ENCODE data around the gene TMPRSS9. TPM values are rescaled to one million over a fixed set of nuclear protein-coding genes. Genes with fewer than 3 reads are reported as not detected.
"Not testable (repeated sequence)": the region's sequence is repeated elsewhere in the genome, so short reads cannot be mapped to it uniquely, and the experiment has no call there.

The TMPRSS9 gene
- total RNA-seq, 3 donors from 2014 or later = not detected

DNA sequence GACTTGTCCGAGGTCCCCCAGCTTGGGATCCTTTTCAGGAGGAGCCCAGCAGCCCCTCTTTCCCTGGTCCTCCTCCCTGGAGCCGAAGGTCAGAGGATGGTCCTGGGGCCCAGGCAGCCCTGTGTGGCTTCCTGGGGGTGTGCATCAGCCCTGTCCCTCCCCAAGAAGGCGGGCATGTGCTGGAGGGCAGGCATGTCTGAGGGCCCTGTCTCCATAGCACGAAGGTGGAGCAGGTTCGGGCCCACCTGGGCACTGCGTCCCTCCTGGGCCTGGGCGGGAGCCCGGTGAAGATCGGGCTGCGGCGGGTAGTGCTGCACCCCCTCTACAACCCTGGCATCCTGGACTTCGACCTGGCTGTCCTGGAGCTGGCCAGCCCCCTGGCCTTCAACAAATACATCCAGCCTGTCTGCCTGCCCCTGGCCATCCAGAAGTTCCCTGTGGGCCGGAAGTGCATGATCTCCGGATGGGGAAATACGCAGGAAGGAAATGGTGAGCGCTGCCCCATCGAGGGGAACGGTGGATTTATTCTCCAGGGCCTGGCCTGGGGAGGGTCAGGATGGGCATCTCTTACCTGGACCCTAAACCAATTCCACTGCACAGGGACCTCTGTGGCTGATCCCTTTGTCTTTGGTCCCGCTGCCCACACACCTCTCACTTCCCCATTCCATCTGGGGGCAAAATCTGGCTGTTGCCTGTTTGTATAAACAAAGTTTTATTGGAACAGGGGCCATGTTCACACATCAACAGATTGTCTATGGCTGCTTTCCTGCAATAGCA, 56.4 kb downstream of the TMPRSS9 start:
- no peak for DNase-seq
- peak in 1 of 2 donors; percentile 25 for ATAC-seq
- peaks cover 2% of the 10 kb centered on the region for H3K36me3 Mint-ChIP-seq (ENCODE audit: insufficient read depth)
- no peaks in the 10 kb centered on the region for H3K27me3 Mint-ChIP-seq (ENCODE audit: low read depth)
- no peak overlapping the region for H3K4me3 Mint-ChIP-seq
- H3K4me1 Mint-ChIP-seq (ENCODE audit: low read depth) = no peaks in the 10 kb centered on the region
- H3K9me3 Mint-ChIP-seq = no peaks in the 10 kb centered on the region

DNA sequence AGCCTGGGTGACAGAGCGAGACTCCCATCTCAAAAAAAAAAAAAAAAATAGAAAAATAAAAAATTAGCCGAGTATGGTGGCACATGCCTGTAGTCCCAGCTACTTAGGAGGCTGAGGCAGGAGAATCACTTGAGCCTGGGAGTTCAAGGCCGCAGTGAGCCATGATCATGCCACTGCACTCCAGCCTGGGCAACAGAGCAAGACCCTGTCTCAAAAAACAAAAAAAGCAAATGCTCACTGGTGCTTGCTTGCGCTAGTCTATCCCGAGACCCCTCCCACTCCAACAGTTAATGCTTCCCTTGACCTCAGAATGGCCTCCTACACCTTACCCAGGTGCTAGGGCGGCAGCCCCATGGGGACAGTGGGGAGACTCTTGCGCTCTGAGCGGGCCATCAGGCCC, 57.4 kb downstream of the TMPRSS9 start:
- H3K9me3 Mint-ChIP-seq; ATAC-seq; H3K4me3 Mint-ChIP-seq; DNase-seq; H3K36me3 Mint-ChIP-seq (ENCODE audit: insufficient read depth); H3K4me1 Mint-ChIP-seq (ENCODE audit: low read depth); H3K27me3 Mint-ChIP-seq (ENCODE audit: low read depth): not testable (repeated sequence)

DNA sequence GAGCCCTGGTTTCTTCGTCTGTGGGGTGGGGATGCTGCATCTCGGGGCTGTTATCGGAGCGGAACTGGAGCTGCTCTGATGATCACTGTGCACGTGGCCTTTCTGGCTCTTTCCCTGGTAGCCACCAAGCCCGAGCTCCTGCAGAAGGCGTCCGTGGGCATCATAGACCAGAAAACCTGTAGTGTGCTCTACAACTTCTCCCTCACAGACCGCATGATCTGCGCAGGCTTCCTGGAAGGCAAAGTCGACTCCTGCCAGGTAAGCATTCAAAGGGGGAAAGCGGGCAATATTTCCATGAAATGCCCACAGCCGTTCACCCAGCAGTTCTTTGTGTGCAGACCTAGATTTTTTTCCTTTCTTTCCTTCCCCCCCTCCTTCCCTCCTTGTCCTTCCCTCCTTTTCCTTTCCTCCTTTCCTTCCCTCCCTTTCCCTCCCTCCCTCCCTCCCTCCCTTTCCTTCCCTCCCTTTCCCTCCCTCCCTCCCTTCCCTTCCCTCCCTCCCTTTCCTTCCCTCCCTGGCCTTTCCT, 57.9 kb downstream of the TMPRSS9 start:
- no peaks in the 10 kb centered on the region for H3K9me3 Mint-ChIP-seq
- H3K36me3 Mint-ChIP-seq (ENCODE audit: insufficient read depth) = peaks cover 2% of the 10 kb centered on the region
- H3K27me3 Mint-ChIP-seq (ENCODE audit: low read depth) = no peaks in the 10 kb centered on the region
- no peak for DNase-seq
- no peaks in the 10 kb centered on the region for H3K4me1 Mint-ChIP-seq (ENCODE audit: low read depth)
- ATAC-seq = peak in 1 of 2 donors; percentile 19
- no peak overlapping the region for H3K4me3 Mint-ChIP-seq

DNA sequence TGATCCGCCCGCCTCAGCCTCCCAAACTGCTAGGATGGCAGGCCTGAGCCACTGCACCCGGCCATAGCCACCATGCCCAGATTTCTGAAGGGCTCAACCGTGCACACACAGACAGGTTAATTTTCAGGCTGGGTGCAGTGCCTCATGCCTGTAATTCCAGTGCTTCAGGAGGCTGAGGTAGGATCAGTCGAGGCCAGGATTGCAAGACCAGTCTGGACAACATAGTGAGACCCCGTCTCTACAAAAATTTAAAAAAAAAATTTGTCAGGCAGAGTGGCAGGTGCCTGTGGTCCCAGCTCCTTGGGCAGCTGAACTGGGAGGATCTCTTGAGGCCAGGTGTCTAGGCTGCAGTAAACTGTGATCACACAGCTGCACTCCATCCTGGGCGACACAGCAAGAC, 59.7 kb downstream of the TMPRSS9 start:
- no peak for DNase-seq

DNA sequence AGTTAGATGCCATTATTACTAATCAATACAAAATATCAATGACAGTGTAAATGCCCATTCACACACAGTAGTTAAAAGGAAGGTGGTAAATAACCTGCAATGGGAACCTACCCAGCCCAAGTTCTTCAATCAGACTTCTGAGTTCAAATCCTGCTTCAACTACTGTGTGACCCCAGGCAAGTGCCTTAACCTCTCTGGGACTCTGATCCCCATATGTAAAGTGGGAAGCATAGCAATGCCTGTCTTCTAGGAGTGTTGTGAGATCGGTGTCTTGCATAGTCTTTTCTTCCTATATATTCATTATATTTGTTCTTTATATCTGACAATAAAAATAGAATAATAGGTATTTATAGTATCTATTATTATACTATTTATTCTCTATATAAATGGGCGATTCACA, 60.4 kb downstream of the TMPRSS9 start:
- H3K9me3 Mint-ChIP-seq = no peaks in the 10 kb centered on the region
- H3K36me3 Mint-ChIP-seq (ENCODE audit: insufficient read depth) = peaks cover 2% of the 10 kb centered on the region
- ATAC-seq (no peak), DNase-seq (no peak)
- H3K4me3 Mint-ChIP-seq = no peak overlapping the region
- no peaks in the 10 kb centered on the region for H3K4me1 Mint-ChIP-seq (ENCODE audit: low read depth)
- no peaks in the 10 kb centered on the region for H3K27me3 Mint-ChIP-seq (ENCODE audit: low read depth)

More for the DNA sequence above, 59.7 kb downstream of the TMPRSS9 start:
- Mint-ChIP-seq H3K9me3 (no peaks in the 10 kb centered on the region), H3K27me3 (ENCODE audit: low read depth) (no peaks in the 10 kb centered on the region), H3K4me1 (ENCODE audit: low read depth) (no peaks in the 10 kb centered on the region), H3K4me3 (no peak overlapping the region), H3K36me3 (ENCODE audit: insufficient read depth) (peaks cover 2% of the 10 kb centered on the region)
- ATAC-seq = no peak

DNA sequence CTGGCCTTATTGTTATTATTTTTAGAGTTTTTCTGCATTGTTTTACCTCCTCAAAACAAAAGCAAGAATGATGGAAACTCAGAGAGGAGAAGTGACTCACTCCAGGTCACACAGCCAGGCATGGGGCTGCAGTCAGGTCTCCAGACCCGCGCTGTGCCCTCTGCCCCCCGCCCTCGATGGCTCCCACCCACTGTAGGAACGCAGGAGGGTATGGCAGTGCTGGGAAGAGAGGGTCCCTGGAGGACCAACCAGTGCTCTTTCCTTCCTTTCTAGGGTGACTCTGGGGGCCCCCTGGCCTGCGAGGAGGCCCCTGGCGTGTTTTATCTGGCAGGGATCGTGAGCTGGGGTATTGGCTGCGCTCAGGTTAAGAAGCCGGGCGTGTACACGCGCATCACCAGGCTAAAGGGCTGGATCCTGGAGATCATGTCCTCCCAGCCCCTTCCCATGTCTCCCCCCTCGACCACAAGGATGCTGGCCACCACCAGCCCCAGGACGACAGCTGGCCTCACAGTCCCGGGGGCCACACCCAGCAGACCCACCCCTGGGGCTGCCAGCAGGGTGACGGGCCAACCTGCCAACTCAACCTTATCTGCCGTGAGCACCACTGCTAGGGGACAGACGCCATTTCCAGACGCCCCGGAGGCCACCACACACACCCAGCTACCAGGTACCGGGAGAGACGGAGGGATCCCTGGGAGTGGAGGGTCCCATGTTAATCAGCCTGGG, 61.7 kb downstream of the TMPRSS9 start:
- Mint-ChIP-seq H3K36me3 (ENCODE audit: insufficient read depth) (peaks cover 3% of the 10 kb centered on the region), H3K27me3 (ENCODE audit: low read depth) (no peaks in the 10 kb centered on the region), H3K4me1 (ENCODE audit: low read depth) (peaks cover 6% of the 10 kb centered on the region), H3K9me3 (no peaks in the 10 kb centered on the region), H3K4me3 (no peak overlapping the region)
- ATAC-seq (no peak), DNase-seq (no peak)

DNA sequence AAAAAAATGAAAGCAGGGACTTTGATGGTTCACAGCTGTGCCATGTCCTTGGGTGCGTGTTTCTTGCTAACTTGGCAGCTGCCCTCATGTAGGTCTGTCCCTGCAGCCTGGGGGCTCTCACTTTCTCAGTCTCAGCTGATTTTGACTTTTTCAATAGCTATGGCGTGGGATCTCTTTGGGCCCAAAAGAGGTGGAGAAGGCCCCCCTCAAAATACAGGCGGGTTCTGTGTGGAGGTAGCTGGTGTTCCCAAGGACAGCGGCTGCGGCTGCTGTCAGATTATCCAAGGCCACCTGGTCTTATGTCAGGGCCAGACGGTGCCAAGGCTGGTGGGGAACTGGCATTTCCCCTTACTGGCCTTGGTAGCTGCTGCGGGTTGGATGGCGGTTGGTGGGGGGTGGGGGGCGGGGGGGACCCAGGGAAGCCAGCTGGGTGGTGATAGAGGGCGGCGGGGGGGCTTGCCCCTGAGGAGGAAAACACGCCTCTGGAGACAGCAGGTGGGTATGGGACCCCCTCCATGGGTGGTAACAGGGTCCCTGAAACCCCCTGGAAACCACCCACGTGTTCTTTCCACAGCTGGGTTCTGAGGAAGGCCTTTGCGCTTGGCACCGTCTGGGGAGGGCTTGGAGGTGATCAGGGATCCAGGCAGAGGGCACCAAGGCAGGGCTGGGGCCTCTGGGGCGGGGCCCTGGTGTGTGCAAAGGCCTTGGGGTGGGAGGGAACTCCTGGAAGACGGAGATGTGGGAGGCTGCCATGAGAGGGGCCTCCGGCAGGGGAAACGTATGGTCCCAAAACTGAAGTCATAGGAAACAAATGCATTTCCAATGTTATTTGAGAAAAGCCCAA, 63.2 kb downstream of the TMPRSS9 start:
- DNase-seq (no peak), ATAC-seq (no peak)
- Mint-ChIP-seq H3K4me3 (no peak overlapping the region), H3K9me3 (no peaks in the 10 kb centered on the region), H3K27me3 (ENCODE audit: low read depth) (no peaks in the 10 kb centered on the region), H3K36me3 (ENCODE audit: insufficient read depth) (peaks cover 3% of the 10 kb centered on the region), H3K4me1 (ENCODE audit: low read depth) (peaks cover 10% of the 10 kb centered on the region)

DNA sequence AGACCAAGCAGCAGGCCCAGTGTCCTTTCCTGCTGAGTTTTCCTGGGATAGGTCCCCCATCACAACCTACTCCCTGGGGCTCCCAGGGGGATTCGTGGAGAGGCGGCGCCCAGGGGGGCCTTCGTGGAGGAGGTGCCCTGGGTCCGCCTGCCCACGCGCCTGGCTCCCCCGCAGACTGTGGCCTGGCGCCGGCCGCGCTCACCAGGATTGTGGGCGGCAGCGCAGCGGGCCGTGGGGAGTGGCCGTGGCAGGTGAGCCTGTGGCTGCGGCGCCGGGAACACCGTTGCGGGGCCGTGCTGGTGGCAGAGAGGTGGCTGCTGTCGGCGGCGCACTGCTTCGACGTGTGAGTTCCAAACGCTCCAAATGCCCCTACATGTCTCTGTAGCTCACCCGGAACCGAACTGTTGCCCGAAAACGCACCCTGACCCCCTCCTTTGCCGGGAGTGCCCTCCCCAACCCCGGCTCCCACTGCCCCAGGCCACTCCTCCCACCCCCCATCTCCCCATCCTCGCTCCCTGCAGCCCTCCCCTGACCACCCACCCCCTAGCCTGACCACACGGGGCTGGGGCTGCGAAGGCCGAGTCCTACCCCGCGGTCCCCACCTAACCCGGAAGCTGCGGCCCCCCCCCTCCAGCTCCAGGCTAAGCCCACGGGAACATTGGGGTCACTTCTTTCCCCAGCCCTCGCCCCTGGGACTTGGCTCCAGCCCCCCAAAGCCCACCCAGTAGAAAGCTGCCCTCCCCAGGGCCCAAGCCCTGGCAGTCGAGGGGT, 64.0 kb downstream of the TMPRSS9 start:
- Mint-ChIP-seq H3K4me1 (ENCODE audit: low read depth) (peaks cover 10% of the 10 kb centered on the region), H3K4me3 (no peak overlapping the region), H3K36me3 (ENCODE audit: insufficient read depth) (peaks cover 3% of the 10 kb centered on the region), H3K27me3 (ENCODE audit: low read depth) (no peaks in the 10 kb centered on the region), H3K9me3 (no peaks in the 10 kb centered on the region)
- DNase-seq (no peak), ATAC-seq (no peak)

DNA sequence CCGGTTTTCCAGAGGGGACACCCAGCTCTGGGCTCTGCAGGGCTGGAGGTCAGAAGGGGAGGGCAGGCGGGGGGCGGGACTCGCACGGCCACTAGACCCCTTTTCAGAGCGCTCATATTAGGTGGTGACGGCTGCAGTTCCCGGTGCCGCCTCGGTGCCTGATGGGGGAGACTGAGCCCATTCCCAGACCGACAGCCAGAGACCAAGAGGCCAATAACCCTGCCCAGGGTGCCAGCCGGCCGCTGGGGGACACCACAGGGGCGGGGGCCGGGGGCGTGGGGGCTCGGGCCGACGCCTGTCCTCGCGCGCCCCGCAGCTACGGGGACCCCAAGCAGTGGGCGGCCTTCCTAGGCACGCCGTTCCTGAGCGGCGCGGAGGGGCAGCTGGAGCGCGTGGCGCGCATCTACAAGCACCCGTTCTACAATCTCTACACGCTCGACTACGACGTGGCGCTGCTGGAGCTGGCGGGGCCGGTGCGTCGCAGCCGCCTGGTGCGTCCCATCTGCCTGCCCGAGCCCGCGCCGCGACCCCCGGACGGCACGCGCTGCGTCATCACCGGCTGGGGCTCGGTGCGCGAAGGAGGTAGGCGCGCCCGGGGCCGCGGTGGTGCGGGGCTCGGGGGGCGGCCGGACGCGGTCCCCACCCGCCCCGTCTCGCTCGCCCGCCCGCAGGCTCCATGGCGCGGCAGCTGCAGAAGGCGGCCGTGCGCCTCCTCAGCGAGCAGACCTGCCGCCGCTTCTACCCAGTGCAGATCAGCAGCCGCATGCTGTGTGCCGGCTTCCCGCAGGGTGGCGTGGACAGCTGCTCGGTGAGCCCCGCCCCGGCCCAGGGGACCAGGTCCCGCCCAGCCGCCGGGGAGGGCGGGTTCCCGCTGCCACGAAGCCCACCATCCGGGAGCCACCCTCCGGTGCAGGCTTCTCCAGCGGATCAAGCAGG, 64.9 kb downstream of the TMPRSS9 start:
- H3K4me3 Mint-ChIP-seq = no peak overlapping the region
- DNase-seq = no peak
- H3K9me3 Mint-ChIP-seq = no peaks in the 10 kb centered on the region
- no peaks in the 10 kb centered on the region for H3K27me3 Mint-ChIP-seq (ENCODE audit: low read depth)
- ATAC-seq = no peak
- H3K36me3 Mint-ChIP-seq (ENCODE audit: insufficient read depth) = peaks cover 3% of the 10 kb centered on the region
- H3K4me1 Mint-ChIP-seq (ENCODE audit: low read depth) = peaks cover 10% of the 10 kb centered on the region

DNA sequence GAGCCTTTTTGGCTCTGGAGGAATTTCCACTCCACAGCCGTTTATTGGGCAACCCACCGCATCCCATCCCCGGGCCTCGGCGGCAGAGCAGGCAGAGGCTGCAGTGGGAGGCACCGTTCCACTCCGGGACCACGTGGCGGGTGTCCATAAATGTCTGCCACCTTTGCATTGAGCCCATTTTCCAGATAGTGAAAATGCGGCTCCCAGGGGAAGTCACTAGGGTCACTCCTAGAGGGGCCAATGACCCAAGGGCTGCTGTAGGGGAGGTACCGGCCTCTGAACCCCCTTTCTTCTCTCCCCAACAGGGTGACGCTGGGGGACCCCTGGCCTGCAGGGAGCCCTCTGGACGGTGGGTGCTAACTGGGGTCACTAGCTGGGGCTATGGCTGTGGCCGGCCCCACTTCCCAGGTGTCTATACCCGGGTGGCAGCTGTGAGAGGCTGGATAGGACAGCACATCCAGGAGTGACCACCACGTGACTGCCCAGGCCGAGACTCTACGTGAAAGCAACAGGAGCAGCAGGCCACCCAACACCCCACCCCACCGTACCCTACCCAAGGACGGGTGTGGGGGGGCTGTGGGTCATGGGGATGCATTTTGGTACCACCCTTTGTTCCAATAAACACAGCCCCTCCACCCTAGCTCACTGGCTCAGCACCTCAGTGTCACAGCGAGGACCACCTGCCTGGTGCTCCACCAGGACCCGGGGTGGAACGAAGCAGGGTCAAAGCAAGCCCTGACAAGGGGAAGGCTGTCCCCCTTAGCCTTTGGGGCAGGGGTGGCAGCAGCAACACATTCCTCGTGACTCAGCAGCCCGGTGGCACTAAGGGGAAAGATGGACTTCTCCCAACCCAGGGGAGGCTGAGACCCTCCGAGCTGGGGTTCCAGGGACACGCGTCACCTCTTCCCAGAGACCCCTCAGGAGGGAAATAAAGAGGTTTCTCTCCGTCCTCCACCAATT, 65.8 kb downstream of the TMPRSS9 start:
- DNase-seq (no peak), ATAC-seq (no peak)
- H3K4me3 Mint-ChIP-seq = peak overlapping the region; percentile 94
- peaks cover 10% of the 10 kb centered on the region for H3K4me1 Mint-ChIP-seq (ENCODE audit: low read depth)
- H3K36me3 Mint-ChIP-seq (ENCODE audit: insufficient read depth) = peaks cover 3% of the 10 kb centered on the region
- H3K9me3 Mint-ChIP-seq = no peaks in the 10 kb centered on the region
- H3K27me3 Mint-ChIP-seq (ENCODE audit: low read depth) = no peaks in the 10 kb centered on the region

DNA sequence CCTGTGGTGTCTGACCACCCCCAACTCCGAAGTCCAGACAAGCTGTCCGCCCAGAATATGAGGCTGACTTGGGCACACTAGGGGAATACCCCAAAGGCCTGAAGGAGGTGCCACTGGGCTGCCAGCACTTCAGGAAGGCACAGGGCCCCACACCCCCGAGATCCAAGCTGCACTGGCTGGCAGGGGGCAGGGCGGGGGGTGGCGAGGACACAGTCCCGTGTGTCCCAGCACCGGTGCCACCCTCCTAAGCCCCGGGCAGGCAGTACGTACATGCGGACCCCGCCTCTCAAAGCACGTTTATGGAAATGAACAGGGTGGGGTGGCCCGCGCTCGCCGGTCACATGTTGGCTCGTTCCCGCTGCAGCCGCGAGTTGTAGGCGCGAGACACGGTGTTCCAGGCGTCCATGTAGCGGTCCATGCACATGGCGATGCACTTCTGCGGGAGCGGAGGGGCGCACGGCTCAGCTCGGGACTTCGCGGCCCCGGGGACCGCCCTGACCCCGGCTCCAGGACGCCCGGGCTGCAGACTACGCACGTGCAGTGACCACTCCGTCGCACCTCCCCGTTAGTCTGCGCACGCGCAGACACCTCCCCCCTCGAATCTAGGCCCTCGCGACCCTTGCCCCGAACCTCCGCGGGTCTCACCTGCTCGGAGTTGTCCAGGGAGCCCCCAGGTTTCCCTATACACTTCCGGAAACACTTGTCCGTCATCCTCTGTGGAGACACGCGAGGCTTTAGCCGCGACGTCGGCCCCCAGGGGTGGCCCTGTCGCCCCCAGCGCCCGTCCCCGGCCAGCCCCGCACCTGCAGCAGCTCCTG, 66.8 kb downstream of the TMPRSS9 start:
- H3K36me3 Mint-ChIP-seq (ENCODE audit: insufficient read depth) = peaks cover 6% of the 10 kb centered on the region
- H3K4me3 Mint-ChIP-seq = peak overlapping the region; percentile 94
- ATAC-seq (peak; percentile 13 to 33), DNase-seq (peak; percentile 45)
- H3K4me1 Mint-ChIP-seq (ENCODE audit: low read depth) = peaks cover 10% of the 10 kb centered on the region
- no peaks in the 10 kb centered on the region for H3K27me3 Mint-ChIP-seq (ENCODE audit: low read depth)
- no peaks in the 10 kb centered on the region for H3K9me3 Mint-ChIP-seq

Data from activated T-cell treated with anti-CD3 and anti-CD28 coated beads, Interleukin-2, amount 50 U/mL, for 4 hours (primary cell).